ENCODE data around the gene GOLPH3L.
"Not testable (repeated sequence)": the region's sequence is repeated elsewhere in the genome, so short reads cannot be mapped to it uniquely, and the experiment has no call there.

The GOLPH3L gene

DNA sequence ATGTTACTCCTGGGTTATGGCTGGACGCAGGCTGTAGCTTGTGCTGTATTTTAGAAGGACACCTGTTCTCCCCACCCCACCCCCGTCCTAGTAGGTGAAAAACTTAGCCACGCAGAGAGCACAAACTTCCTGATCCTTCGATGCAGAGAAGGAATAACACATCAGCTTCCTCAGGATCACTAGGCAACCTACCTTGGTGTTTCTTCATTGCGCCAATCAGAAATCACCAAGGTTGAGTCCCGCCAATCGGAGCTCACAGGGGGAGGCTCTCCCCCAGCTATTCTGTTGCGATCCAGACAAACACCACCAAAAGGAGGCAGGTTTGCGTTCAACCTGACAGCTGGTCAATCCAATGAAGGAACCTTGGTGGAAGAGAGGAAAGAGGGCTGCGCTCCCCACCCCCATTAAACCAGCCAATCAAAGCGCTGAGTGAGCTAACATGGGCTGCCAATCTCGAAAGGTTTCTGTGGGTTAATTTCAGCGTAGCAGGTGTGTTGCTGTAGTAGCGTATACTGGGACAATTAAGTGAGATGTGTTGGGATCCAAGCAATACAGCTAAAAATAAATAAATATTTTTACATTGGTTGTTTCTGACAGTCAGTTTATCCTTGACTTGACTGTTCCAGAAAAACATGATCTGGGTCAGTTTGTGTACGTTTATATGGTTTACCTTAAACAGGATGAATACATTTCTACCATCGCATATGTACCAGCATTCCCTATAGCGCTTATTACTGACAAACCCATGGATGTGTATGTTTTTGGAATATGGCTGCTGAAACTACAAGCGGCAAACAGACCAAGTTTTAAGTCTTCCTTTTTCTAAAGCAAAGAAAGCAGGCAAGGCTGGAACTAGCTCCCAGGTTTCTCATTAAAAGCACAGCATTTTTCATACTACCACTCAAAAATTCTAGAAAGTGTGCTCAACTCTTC is at the start of gene GOLPH3L:
Gene GOLPH3L (minus strand): TSS at position 160 of the 933 bp plus-strand sequence. CDS start 2,316 bp downstream, outside the sequence.
- Mint-ChIP-seq H3K4me3 (peak within 1 kb of the TSS; percentile 98), H3K36me3 (ENCODE audit: low read depth) (peaks cover 23% of the 10 kb centered on the region), H3K27ac (peak within 1 kb of the TSS; percentile 89), H3K4me1 (ENCODE audit: low read depth) (peaks cover 15% of the 10 kb centered on the region), H3K27me3 (ENCODE audit: low read depth) (peaks cover 18% of the 10 kb centered on the region), H3K9me3 (no peaks in the 10 kb centered on the region)
- DNase-seq (ENCODE audit: low spot score): peak; percentile 91

DNA sequence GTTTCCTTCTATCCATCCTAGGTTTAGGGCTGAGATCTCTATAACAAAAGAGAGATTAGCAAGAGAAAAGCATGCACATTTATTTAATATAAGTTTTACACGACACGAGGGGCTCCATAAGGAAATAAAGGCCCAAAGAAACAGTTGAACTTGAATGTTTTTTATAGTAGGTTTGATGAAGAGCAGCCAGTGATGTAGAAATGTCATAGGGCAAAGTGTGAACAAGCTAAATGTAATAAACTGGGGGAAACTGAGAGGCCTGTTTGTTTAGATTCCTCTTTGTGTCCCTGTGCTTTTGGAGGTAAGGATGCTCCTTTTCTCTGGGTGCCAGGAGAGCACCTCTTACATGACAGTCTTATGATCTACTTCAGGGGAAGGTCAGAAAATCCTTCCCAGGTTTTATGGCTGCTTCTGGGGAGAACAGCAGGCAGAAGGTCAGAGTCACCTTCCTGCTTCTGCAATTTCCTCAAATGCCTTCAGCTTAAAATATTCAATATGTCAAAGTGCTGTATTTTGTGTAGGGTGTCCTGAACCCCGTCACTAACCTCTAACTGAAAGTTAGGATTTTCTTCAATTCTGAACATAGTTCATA is 33.3 kb upstream of the GOLPH3L start:
- DNase-seq (ENCODE audit: low spot score): no peak
- no peak overlapping the region for H3K4me3 Mint-ChIP-seq
- H3K27ac Mint-ChIP-seq: no peak overlapping the region
- H3K4me1 Mint-ChIP-seq (ENCODE audit: low read depth): no peaks in the 10 kb centered on the region
- no peaks in the 10 kb centered on the region for H3K27me3 Mint-ChIP-seq (ENCODE audit: low read depth)
- no peaks in the 10 kb centered on the region for H3K9me3 Mint-ChIP-seq
- peaks cover 13% of the 10 kb centered on the region for H3K36me3 Mint-ChIP-seq (ENCODE audit: low read depth)

DNA sequence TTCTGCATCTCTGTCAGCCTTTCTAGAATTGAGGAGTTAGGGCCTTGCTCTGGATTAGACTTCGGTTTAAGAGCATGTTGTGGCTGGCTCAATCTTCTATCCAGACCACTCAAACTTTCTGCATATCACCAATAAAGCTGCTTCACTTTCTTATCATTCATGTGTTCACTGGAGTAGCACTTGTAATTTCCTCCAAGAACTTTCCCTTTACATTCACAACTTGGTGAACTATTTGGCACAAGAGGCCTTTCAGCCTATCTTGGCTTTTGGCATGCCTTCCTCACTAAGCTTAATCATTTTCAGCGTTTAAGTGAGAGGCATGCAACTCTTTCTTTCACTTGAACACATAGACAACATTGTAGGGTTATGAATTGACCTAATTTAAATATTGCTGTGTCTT is 27.4 kb upstream of the GOLPH3L start:
- no peak overlapping the region for H3K4me3 Mint-ChIP-seq
- H3K27me3 Mint-ChIP-seq (ENCODE audit: low read depth): no peaks in the 10 kb centered on the region
- H3K9me3 Mint-ChIP-seq: no peaks in the 10 kb centered on the region
- no peaks in the 10 kb centered on the region for H3K36me3 Mint-ChIP-seq (ENCODE audit: low read depth)
- DNase-seq (ENCODE audit: low spot score): no peak
- H3K4me1 Mint-ChIP-seq (ENCODE audit: low read depth): no peaks in the 10 kb centered on the region
- no peak overlapping the region for H3K27ac Mint-ChIP-seq

DNA sequence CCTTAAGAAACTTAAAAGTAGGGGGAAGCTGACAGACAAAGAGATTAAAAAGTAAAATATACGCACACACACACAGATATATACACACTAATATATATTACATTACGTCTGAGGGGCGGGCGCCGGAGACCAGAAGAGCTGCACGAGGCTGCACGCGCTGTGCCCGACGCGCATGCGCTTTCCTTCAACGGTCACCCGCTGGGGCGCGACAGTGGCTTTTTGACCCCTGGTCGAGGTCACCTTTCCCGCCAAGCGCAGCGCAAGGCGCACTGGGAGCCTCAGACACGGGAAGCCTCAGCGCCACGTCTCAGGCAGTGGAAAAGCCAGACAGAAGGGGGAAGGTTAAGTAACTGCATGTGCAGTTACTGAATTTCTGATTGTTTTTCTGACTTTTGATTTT is 23.7 kb upstream of the GOLPH3L start, which contains the start of gene HORMAD1:
Gene HORMAD1 (minus strand): TSS at position 193 of the 400 bp plus-strand sequence. CDS start 1,390 bp downstream, outside the sequence.
- Mint-ChIP-seq H3K27ac (no peak within 1 kb of the TSS), H3K4me1 (ENCODE audit: low read depth) (no peaks in the 10 kb centered on the region), H3K9me3 (no peaks in the 10 kb centered on the region), H3K27me3 (ENCODE audit: low read depth) (peaks cover 5% of the 10 kb centered on the region), H3K36me3 (ENCODE audit: low read depth) (no peaks in the 10 kb centered on the region), H3K4me3 (no peak within 1 kb of the TSS)
- no peak for DNase-seq (ENCODE audit: low spot score)

DNA sequence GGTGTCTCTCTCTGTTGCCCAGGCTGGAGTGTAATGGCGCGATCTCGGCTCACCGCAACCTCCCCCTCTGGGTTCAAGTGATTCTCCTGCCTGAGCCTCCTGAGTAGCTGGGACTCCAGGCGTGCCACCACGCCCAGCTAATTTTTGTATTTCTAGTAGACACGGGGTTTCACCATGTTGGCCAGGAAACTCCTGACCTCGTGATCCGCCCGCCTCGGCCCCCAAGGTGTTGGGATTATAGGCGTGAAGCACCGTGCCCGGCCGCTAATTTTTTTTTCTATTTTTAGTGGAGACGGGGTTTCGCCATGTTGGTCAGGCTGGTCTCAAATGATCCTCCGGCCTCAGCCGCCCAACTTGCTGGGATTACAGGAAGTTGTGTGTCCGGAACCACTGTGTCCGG is 23.1 kb upstream of the GOLPH3L start:
- Mint-ChIP-seq H3K36me3 (ENCODE audit: low read depth) (no peaks in the 10 kb centered on the region), H3K4me3 (no peak overlapping the region), H3K27me3 (ENCODE audit: low read depth) (peaks cover 5% of the 10 kb centered on the region), H3K27ac (no peak overlapping the region), H3K9me3 (no peaks in the 10 kb centered on the region), H3K4me1 (ENCODE audit: low read depth) (no peaks in the 10 kb centered on the region)
- no peak for DNase-seq (ENCODE audit: low spot score)

DNA sequence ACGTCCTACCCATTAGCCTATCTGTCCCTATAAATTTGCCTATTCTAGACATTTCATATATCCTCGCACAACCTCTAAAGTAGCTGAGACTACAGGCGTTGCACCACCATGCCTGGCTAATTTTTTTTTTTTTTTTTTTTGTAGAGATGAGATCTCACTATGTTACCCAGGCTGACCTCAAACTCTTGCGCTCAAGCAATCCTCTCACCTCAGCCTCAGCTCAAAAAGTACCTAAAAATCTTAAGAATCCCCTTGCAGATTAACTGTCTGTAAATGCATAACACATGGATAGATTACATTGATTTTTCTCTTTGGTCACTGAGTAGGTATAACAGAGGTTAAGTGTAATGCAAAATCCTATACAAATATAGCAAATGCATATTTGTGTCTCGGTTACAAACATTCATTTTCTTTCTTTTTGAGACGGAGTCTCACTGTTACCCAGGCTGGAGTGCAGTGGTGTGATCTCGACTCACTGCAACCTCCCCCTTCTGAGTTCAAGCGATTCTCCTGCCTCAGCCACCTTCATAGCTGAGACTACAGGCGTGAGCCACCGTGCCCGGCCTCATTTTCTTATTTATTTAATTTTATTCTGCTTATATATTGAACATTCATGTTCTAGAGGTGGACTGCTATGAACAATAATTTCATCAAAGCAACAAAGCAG is 21.4 kb upstream of the GOLPH3L start:
- H3K4me1 Mint-ChIP-seq (ENCODE audit: low read depth): no peaks in the 10 kb centered on the region
- no peaks in the 10 kb centered on the region for H3K9me3 Mint-ChIP-seq
- H3K4me3 Mint-ChIP-seq: no peak overlapping the region
- no peak for DNase-seq (ENCODE audit: low spot score)
- H3K27me3 Mint-ChIP-seq (ENCODE audit: low read depth): peaks cover 5% of the 10 kb centered on the region
- H3K36me3 Mint-ChIP-seq (ENCODE audit: low read depth): no peaks in the 10 kb centered on the region
- H3K27ac Mint-ChIP-seq: no peak overlapping the region

DNA sequence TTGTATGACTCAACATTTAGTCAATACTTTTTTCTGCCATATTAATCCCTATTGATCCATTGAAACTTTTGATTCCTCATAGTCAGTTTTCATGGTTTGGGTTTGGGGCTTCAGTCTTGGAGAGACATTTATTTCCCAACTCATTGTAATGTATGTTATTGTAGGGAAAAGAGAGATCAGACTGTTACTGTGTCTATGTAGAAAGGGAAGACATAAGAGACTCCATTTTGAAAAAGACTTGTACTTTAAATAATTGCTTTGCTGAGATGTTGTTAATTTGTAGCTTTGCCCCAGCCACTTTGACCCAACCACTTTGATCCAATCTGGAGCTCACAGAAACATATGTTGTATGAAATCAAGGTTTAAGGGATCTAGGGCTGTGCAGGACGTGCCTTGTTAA is 12.1 kb upstream of the GOLPH3L start:
- H3K36me3 Mint-ChIP-seq (ENCODE audit: low read depth); DNase-seq (ENCODE audit: low spot score); H3K9me3 Mint-ChIP-seq; H3K4me3 Mint-ChIP-seq; H3K27ac Mint-ChIP-seq; H3K4me1 Mint-ChIP-seq (ENCODE audit: low read depth): not testable (repeated sequence)
- H3K27me3 Mint-ChIP-seq (ENCODE audit: low read depth): peaks cover 24% of the 10 kb centered on the region

DNA sequence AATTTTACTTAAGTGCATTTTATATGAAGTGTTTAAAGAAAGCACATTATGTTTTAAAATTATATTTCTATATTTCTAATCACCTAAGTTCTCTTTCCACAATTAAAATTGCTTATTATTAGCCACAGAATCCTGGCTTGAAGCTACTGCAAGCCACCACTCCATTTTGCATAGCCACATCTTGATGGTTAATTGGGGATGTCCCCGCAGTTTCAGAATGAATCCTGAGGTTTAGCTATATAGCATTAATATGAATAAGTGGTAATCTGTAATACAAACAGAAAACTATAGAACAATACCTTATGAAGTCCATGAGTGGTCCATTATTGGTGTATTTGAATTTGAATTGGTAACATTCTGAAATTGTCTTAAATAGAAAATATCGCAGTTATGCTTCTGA is 11.6 kb upstream of the GOLPH3L start:
- Mint-ChIP-seq H3K36me3 (ENCODE audit: low read depth) (no peaks in the 10 kb centered on the region), H3K4me1 (ENCODE audit: low read depth) (peaks cover 4% of the 10 kb centered on the region), H3K27ac (no peak overlapping the region), H3K4me3 (no peak overlapping the region), H3K9me3 (no peaks in the 10 kb centered on the region), H3K27me3 (ENCODE audit: low read depth) (peaks cover 27% of the 10 kb centered on the region)
- peak; percentile 38 for DNase-seq (ENCODE audit: low spot score)

DNA sequence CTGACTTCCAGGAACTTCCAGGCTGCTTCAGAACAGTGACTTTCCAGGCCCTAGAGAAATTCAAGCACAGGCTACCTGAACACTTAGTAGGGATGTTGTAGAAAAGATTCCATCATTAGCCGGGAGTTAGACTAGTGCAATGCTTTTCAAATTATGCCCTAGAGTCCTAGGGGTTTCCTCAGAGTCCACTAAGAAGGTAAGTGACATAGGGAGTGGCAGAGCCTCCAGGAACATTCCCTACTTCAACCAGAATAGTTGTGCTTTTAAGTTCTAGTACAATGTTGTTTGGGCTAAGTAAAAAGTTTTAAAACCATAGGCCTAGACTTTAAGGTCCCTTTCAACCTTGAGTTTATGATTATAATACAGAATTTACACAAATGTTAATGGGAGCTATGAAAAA is 9.1 kb upstream of the GOLPH3L start:
- Mint-ChIP-seq H3K4me3 (no peak overlapping the region), H3K36me3 (ENCODE audit: low read depth) (no peaks in the 10 kb centered on the region), H3K9me3 (no peaks in the 10 kb centered on the region), H3K27ac (no peak overlapping the region), H3K4me1 (ENCODE audit: low read depth) (peaks cover 6% of the 10 kb centered on the region), H3K27me3 (ENCODE audit: low read depth) (peaks cover 44% of the 10 kb centered on the region)
- DNase-seq (ENCODE audit: low spot score): no peak

DNA sequence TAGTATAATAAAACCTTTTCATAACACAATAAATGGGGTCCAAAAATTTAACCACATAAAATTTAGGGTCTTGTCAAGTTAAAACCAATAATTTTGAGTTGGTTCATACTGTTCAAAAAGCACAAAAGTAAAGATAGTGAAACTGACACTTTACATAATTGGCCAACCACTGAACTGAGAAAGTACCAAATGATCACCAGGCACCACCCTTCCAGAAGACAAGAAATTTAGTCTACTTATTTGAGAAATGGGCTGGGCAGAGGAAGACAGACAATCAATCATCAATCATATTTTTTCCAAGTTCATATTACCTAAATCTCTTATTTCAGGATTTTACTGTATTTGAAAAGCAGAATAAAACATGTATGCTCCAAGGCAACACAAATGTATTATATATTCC is 6.5 kb upstream of the GOLPH3L start:
- no peak for DNase-seq (ENCODE audit: low spot score)
- H3K9me3 Mint-ChIP-seq: no peaks in the 10 kb centered on the region
- H3K27ac Mint-ChIP-seq: no peak overlapping the region
- no peak overlapping the region for H3K4me3 Mint-ChIP-seq
- no peaks in the 10 kb centered on the region for H3K36me3 Mint-ChIP-seq (ENCODE audit: low read depth)
- peaks cover 2% of the 10 kb centered on the region for H3K4me1 Mint-ChIP-seq (ENCODE audit: low read depth)
- peaks cover 45% of the 10 kb centered on the region for H3K27me3 Mint-ChIP-seq (ENCODE audit: low read depth)

DNA sequence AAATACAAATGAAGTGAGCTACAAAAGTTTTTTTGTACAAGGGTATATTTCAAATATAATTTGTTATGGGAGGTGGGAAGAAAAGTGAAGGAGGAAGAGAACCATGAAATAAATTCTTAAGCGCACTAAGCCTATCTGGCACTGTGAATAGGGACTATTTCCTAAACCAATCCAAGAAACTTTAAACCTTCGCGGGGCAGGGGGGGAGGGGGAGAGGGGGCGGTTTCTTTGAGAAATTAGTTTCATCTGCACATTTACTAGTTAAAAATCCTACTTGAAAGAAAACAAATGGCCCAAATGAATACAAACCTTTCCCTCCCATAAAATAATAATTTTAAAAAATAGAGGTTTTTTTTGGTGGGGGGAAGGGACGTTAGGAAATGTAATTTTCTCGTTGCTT is 364 bp downstream of the GOLPH3L start:
- H3K4me1 Mint-ChIP-seq (ENCODE audit: low read depth): peaks cover 15% of the 10 kb centered on the region
- peak overlapping the region; percentile 89 for H3K27ac Mint-ChIP-seq
- DNase-seq (ENCODE audit: low spot score): no peak
- peak overlapping the region; percentile 98 for H3K4me3 Mint-ChIP-seq
- peaks cover 12% of the 10 kb centered on the region for H3K27me3 Mint-ChIP-seq (ENCODE audit: low read depth)
- peaks cover 28% of the 10 kb centered on the region for H3K36me3 Mint-ChIP-seq (ENCODE audit: low read depth)
- H3K9me3 Mint-ChIP-seq: no peaks in the 10 kb centered on the region

DNA sequence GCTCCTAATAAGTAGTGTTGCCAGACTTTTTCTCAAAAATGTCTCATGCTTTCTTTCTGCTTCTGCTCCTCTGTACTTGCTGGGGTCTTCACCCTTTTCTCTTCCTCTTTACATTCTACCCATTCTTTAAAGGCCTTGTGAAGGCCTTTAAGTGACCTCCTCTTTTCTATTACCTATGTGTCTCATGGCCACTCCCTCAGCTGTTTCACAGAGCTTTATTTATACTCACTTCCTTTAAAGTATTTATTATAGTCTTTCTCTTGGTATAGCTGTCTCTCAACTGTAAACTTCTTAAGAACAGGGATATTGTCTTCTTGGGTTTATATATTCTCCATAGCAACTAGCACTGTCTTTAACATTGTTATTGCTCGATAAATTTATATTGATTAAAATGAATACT is 792 bp downstream of the GOLPH3L start:
- Mint-ChIP-seq H3K36me3 (ENCODE audit: low read depth) (peaks cover 31% of the 10 kb centered on the region), H3K4me3 (peak overlapping the region; percentile 98), H3K27me3 (ENCODE audit: low read depth) (peaks cover 10% of the 10 kb centered on the region), H3K27ac (peak overlapping the region; percentile 62), H3K9me3 (no peaks in the 10 kb centered on the region), H3K4me1 (ENCODE audit: low read depth) (peaks cover 18% of the 10 kb centered on the region)
- no peak for DNase-seq (ENCODE audit: low spot score)

DNA sequence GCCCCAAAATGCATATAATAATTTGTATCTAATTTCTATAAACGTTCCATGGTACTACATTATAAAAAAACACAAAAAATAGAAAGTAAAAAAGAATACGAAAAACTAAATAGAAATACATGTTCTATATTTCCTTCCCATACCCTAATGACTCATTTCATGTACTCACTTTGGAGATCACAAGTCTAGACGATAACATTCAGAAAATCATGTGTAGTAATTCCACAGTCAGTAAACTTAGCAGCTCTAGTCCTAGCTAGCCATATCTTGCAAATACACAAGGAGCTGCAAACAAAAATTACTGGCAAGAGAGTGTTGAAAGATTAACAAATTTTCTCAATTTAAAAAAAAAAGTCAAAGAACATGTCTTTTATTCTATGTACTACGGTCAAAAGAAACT is 1.4 kb downstream of the GOLPH3L start:
- Mint-ChIP-seq H3K36me3 (ENCODE audit: low read depth) (peaks cover 33% of the 10 kb centered on the region), H3K27me3 (ENCODE audit: low read depth) (peaks cover 7% of the 10 kb centered on the region), H3K4me1 (ENCODE audit: low read depth) (peaks cover 18% of the 10 kb centered on the region), H3K4me3 (peak overlapping the region; percentile 49), H3K9me3 (no peaks in the 10 kb centered on the region), H3K27ac (no peak overlapping the region)
- DNase-seq (ENCODE audit: low spot score): no peak

DNA sequence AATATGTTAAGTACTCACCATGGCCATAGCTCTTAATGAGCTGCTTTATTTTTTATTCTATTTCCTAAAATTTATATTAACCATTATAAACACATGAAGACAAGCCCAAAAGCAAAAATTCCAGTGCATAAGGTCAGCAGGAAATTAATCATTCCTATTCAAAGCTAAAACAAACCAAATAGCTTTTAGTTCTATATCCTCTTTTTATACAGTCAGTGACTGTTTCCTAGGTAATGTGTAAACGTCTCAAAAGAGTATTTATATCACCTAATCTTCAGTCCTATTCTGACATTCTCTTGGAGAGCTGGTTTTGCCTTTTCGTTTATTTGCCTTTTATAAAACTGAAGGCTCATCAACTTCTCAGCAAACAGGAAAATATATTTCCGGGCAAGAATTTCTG is 4.2 kb downstream of the GOLPH3L start:
- no peak for DNase-seq (ENCODE audit: low spot score)
- Mint-ChIP-seq H3K36me3 (ENCODE audit: low read depth) (peaks cover 41% of the 10 kb centered on the region), H3K27me3 (ENCODE audit: low read depth) (no peaks in the 10 kb centered on the region), H3K9me3 (no peaks in the 10 kb centered on the region), H3K4me3 (no peak overlapping the region), H3K27ac (no peak overlapping the region), H3K4me1 (ENCODE audit: low read depth) (peaks cover 17% of the 10 kb centered on the region)
